ENCODE results near the gene USF1. TPM values are rescaled to one million over a fixed set of nuclear protein-coding genes. Genes with fewer than 3 reads are reported as not detected.

USF1 gene
- total and polyA plus RNA-seq, 2 experiments from 2014 or later, result 23.8 to 74.8 TPM

DNA sequence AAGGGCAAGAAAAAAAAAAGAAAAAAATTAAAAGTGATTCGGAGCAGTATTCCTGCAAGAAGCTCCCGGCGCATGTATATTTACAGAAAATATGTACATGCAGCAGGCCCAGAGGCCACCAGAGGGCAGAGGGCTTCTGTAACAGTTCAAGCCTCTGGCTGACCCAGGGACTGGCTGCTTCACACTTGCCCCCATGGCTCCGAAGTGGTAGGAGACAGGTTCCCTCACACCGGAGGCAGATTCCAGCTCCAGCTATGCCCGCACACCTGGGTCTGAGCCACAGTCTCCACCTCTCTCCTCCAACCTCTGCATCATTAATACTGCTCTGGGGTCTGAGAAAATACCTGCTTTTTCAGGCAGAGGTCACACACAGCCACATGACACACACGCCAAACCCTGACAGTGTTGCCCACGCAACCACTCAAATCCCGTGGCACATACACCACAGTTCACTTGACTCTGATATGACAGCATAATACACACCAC lies 26.2 kb upstream of the USF1 start (continued):
- TF ChIP-seq, protein P1, sequence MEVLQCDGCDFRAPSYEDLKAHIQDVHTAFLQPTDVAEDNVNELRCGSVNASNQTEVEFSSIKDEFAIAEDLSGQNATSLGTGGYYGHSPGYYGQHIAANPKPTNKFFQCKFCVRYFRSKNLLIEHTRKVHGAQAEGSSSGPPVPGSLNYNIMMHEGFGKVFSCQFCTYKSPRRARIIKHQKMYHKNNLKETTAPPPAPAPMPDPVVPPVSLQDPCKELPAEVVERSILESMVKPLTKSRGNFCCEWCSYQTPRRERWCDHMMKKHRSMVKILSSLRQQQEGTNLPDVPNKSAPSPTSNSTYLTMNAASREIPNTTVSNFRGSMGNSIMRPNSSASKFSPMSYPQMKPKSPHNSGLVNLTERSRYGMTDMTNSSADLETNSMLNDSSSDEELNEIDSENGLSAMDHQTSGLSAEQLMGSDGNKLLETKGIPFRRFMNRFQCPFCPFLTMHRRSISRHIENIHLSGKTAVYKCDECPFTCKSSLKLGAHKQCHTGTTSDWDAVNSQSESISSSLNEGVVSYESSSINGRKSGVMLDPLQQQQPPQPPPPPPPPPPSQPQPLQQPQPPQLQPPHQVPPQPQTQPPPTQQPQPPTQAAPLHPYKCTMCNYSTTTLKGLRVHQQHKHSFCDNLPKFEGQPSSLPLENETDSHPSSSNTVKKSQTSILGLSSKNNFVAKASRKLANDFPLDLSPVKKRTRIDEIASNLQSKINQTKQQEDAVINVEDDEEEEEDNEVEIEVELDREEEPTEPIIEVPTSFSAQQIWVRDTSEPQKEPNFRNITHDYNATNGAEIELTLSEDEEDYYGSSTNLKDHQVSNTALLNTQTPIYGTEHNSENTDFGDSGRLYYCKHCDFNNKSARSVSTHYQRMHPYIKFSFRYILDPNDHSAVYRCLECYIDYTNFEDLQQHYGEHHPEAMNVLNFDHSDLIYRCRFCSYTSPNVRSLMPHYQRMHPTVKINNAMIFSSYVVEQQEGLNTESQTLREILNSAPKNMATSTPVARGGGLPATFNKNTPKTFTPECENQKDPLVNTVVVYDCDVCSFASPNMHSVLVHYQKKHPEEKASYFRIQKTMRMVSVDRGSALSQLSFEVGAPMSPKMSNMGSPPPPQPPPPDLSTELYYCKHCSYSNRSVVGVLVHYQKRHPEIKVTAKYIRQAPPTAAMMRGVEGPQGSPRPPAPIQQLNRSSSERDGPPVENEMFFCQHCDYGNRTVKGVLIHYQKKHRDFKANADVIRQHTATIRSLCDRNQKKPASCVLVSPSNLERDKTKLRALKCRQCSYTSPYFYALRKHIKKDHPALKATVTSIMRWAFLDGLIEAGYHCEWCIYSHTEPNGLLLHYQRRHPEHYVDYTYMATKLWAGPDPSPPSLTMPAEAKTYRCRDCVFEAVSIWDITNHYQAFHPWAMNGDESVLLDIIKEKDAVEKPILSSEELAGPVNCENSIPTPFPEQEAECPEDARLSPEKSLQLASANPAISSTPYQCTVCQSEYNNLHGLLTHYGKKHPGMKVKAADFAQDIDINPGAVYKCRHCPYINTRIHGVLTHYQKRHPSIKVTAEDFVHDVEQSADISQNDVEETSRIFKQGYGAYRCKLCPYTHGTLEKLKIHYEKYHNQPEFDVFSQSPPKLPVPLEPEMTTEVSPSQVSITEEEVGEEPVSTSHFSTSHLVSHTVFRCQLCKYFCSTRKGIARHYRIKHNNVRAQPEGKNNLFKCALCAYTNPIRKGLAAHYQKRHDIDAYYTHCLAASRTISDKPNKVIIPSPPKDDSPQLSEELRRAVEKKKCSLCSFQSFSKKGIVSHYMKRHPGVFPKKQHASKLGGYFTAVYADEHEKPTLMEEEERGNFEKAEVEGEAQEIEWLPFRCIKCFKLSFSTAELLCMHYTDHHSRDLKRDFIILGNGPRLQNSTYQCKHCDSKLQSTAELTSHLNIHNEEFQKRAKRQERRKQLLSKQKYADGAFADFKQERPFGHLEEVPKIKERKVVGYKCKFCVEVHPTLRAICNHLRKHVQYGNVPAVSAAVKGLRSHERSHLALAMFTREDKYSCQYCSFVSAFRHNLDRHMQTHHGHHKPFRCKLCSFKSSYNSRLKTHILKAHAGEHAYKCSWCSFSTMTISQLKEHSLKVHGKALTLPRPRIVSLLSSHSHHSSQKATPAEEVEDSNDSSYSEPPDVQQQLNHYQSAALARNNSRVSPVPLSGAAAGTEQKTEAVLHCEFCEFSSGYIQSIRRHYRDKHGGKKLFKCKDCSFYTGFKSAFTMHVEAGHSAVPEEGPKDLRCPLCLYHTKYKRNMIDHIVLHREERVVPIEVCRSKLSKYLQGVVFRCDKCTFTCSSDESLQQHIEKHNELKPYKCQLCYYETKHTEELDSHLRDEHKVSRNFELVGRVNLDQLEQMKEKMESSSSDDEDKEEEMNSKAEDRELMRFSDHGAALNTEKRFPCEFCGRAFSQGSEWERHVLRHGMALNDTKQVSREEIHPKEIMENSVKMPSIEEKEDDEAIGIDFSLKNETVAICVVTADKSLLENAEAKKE (CRISPR knock-in tag; IDR thresholded peaks at IDR 0.05), result no peak
- TF ChIP-seq, protein P2, sequence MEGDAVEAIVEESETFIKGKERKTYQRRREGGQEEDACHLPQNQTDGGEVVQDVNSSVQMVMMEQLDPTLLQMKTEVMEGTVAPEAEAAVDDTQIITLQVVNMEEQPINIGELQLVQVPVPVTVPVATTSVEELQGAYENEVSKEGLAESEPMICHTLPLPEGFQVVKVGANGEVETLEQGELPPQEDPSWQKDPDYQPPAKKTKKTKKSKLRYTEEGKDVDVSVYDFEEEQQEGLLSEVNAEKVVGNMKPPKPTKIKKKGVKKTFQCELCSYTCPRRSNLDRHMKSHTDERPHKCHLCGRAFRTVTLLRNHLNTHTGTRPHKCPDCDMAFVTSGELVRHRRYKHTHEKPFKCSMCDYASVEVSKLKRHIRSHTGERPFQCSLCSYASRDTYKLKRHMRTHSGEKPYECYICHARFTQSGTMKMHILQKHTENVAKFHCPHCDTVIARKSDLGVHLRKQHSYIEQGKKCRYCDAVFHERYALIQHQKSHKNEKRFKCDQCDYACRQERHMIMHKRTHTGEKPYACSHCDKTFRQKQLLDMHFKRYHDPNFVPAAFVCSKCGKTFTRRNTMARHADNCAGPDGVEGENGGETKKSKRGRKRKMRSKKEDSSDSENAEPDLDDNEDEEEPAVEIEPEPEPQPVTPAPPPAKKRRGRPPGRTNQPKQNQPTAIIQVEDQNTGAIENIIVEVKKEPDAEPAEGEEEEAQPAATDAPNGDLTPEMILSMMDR (conservative IDR thresholded peaks at IDR 0.05; ENCODE audit: low read depth in 2 of 2), result peak; percentile 65 to 78

DNA sequence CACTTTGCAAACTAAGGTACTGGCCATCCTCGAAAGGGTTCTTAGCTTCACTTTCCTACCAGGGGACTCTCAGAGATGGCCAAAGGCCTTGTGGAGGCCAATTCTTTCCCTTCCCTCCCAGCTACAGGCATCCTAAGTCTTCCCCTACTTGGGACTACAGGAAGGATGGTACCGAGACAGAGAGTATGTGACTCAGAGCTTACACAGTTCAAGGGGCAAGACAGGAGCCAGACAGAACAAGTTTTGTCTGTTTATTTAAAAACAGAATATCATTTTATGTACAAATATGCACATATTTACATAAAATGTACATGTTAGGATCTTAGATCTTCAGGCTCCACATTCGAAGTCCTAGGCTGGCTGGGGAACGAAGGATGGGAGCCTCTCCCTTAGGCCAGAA lies 25.0 kb upstream of the USF1 start:
- no peaks in the 10 kb centered on the region for H3K9me2 ChIP-seq (ENCODE audit: insufficient read depth)
- no peaks in the 10 kb centered on the region for H3K79me2 ChIP-seq (replicated peaks; ENCODE audit: insufficient read depth)
- no peaks in the 10 kb centered on the region for H3F3A ChIP-seq (replicated peaks; ENCODE audit: low read depth)
- DNase-seq (ENCODE audit: low spot score), result no peak
- Mint-ChIP-seq H3K4me3 (no peak overlapping the region), H3K9me3 (no peaks in the 10 kb centered on the region), H3K36me3 (ENCODE audit: low read depth) (no peaks in the 10 kb centered on the region), H3K4me1 (peaks cover 5% of the 10 kb centered on the region; the same call in 2 of the 3 replicates), H3K27ac (no peak overlapping the region), H3K27me3 (ENCODE audit: insufficient read depth, low read depth, poor library complexity) (peaks cover 14% of the 10 kb centered on the region)
- H3K4me3 ChIP-seq, result no peak overlapping the region
- H3K4me2 ChIP-seq, result no peak overlapping the region
- H4K20me1 ChIP-seq (replicated peaks; ENCODE audit: insufficient read depth), result no peaks in the 10 kb centered on the region
- H3K36me3 ChIP-seq (ENCODE audit: insufficient read depth), result no peaks in the 10 kb centered on the region
- ATAC-seq, result no peak
- no peak overlapping the region for H3K27ac ChIP-seq (ENCODE audit: low read depth)
- no peak overlapping the region for H2AFZ ChIP-seq
- TF ChIP-seq, protein P3, sequence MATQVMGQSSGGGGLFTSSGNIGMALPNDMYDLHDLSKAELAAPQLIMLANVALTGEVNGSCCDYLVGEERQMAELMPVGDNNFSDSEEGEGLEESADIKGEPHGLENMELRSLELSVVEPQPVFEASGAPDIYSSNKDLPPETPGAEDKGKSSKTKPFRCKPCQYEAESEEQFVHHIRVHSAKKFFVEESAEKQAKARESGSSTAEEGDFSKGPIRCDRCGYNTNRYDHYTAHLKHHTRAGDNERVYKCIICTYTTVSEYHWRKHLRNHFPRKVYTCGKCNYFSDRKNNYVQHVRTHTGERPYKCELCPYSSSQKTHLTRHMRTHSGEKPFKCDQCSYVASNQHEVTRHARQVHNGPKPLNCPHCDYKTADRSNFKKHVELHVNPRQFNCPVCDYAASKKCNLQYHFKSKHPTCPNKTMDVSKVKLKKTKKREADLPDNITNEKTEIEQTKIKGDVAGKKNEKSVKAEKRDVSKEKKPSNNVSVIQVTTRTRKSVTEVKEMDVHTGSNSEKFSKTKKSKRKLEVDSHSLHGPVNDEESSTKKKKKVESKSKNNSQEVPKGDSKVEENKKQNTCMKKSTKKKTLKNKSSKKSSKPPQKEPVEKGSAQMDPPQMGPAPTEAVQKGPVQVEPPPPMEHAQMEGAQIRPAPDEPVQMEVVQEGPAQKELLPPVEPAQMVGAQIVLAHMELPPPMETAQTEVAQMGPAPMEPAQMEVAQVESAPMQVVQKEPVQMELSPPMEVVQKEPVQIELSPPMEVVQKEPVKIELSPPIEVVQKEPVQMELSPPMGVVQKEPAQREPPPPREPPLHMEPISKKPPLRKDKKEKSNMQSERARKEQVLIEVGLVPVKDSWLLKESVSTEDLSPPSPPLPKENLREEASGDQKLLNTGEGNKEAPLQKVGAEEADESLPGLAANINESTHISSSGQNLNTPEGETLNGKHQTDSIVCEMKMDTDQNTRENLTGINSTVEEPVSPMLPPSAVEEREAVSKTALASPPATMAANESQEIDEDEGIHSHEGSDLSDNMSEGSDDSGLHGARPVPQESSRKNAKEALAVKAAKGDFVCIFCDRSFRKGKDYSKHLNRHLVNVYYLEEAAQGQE (IDR thresholded peaks at IDR 0.05; ENCODE audit: unreplicated experiment), result no peak
- no peak for TF ChIP-seq JUNB (IDR thresholded peaks at IDR 0.05; ENCODE audit: unreplicated experiment)
- H3K27me3 ChIP-seq (ENCODE audit: insufficient read depth), result no peaks in the 10 kb centered on the region
- 0 out of 2 replicates have a peak, but pooled peaks cover 4% of the 10 kb centered on the region for H3K4me1 ChIP-seq (ENCODE audit: insufficient read depth)

Measured in GM23338 (cell line).